Endothelial cell of hepatic sinusoid (primary cell): ENCODE results near the gene STK11.

Source experiments
- in situ Hi-C: cut with HindIII; loops from 2 replicates; pipeline ENCODE4 v1.10.0; 2017; ENCODE audit warnings: low sequenced_read_pairs

The STK11 gene

DNA sequence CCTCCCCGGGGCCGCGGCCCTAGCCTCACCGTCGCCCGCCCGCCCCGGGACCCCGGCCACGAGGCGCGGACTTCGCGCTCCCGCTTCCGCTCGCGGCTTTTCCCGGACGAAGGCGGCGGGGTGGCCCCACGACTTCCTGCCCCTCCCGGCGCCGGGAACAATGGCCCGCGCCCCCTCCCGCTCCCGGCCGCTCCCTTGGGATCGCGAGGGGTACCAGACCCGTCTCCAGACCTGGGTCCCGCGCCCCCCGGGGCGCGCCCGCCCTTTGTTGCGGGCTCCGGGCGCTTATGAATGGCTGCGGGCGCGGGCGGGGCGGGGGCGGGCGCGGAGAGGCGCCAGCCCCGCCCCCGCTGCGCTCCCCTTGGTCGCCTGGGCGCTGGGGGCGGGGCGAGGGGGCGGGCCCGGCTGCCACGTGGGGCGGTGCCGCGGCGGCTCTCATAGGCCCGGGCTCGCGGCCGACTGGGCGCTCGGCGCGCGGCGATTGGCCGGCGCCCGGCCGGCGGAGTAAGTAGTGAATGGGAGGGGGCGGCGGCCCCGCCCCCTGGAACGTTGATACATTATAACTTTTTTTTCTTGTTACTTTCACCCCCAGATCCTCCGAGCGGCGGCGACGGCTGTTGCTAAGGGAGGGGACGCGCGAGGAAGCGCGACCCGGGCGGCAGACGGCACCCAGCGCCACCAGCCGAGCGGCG lies 43.9 kb downstream of the STK11 start:
- in situ Hi-C loops: no loop called here

DNA sequence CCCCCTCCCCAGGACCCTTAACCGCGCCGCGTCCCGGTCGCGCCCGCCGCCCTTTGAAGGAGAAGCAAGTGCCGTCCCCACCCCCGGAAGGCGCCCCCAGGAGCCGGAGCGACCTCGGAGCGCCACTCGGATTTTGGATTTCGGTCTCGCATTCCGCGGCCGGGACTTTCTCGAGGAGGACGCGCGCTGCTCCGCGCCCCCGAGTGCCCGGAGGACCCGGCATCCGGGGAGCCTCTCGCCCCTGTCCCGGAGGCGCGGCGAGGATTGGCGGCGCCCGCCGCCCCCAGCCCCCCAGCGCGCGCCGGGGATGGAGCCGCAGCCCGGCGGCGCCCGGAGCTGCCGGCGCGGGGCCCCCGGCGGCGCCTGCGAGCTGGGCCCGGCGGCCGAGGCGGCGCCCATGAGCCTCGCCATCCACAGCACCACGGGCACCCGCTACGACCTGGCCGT lies 44.4 kb downstream of the STK11 start:
- in situ Hi-C loops: no loop called here

DNA sequence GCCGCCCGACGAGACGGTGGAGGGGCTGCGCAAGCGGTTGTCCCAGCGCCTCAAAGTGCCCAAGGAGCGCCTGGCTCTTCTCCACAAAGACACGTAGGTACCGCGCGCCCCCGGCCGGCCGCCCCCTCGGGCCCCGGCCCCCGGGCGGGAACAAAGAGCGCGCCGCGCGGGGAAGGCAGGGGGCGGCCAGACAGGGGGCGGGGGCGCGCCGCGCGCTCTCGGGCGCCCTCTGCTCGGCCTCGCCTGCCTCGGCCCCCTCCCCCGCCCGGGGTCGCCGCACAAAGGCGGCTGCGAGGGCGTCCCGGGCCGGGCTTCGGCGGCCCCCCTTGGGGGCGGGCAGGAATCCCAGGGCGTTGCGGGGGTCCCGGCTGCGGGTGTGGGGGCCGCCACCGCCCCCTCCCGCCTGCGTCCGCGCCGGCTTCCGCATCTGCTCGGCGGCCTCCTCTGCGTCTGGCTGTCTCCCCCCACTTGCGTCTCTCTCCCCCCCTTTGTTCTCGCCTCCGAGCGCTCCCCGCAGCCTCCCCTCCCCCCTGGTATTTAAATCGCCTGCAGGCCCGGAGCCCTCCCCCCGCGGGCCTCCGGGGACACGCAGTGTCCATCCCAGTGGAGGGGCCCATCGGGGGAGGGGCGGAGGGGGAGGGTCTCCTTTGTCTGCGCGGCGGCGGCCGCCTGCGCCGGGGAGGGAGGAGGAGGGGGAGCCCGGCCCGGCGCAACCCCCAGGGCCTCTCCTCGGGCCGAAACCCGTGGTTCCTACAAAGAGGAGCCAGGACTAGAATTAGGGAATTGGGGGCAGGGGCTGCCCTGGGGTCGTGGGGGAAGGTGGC lies 45.1 kb downstream of the STK11 start:
- in situ Hi-C loops: no loop called here

DNA sequence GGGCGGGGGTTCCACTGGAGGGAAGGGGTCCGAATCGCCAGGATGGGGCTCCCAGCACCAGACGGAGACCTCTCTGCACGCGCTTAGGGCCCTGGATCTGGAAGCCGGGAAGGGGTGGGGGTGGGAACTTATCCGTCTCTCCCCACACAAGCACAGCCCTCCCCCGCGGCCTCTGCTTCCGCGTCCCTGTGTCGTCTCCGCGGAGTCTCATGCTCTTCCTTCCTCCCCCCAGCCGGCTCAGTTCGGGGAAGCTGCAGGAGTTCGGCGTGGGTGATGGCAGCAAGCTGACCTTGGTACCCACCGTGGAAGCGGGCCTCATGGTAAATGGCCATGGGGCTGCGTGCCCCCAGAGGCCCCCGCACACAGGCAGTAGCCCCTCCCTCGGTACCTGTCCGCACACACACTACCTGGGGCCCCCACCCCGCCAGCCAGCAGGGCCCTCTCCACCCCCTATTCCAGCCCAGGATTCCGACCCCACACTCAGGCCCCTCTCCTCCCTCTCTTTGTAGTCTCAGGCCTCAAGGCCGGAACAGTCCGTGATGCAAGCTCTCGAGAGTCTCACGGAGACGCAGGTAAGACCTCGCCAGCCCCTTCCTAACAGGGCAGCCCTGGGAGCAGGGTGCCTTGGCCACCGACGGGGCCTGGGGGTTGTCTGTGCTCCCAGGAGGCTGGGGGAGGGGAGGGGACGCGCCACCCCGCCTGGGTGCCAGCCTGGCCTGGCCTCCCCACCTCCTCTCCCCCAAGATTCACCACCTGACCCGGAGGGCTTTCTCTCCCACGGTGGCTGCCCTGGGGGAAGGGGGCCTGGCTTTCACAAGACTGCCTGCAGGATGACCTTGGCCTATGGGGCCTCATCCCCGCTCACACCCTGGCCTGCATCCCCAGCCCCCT lies 46.0 kb downstream of the STK11 start:
- in situ Hi-C loops: no loop called here

DNA sequence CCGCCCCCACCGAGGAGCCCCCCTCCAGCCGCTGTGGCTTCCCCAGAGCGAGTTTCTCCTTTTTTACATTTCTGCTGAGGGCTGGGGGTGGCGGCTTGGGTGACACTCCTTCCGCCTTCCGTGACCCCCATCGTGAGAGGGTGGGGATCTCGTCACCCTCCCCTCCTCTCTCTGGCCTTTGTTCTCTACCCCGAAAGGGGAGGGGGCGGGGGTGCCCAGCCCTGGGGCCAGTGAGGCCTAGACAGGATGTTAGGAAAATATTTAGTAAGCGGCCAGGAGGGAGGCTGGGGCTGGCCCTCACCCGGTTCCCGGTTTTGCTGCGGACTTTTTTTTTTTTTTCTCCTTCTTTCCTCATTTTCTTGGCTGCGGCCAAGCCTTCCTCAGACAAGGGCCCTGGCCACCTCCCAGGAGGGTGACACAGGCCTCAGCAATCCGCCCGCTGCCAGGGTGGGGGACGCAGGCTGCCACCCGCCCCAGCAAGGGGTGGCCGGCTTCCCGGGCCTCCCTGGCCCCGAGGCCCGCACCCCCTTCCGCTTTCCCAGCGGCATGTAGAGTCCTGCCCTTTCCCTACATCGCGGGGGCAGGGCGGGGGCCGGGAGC lies 46.7 kb downstream of the STK11 start:
- in situ Hi-C loops: no loop called here

DNA sequence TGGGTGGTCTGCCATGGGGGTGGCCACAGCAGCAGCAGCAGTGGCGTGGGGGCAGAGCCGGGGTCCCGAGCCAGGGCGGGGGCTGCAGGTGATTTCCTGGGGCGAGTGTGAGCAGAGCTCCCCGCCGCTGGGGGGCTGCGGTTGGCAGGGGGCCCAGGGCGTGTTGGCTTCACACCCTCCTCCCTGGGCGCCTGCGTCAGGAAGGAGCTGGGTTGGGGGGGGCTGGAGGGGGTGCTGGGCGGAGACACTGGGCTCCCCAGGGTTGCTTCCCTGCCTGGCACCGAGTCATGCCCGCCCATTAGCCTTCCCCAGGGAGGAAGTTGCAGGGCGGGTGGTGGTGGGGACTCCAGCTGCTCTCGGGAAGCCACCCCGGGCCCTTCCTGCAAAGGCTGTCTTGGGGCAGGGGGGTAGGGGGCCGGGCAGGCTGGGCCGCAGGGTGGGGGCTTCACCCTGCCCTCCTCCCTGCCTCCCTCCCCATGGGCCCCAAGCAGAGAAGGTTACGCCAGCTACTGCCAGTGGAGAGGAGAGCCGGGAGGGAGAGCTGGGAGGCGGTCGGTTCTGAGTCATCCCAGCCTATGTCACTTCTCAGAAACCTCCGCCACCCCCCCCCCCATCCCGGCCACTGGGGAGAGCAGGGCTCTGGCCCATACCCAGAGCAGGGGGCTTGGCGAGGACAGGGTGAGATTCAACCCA lies 47.4 kb downstream of the STK11 start:
- in situ Hi-C loops: no loop called here

DNA sequence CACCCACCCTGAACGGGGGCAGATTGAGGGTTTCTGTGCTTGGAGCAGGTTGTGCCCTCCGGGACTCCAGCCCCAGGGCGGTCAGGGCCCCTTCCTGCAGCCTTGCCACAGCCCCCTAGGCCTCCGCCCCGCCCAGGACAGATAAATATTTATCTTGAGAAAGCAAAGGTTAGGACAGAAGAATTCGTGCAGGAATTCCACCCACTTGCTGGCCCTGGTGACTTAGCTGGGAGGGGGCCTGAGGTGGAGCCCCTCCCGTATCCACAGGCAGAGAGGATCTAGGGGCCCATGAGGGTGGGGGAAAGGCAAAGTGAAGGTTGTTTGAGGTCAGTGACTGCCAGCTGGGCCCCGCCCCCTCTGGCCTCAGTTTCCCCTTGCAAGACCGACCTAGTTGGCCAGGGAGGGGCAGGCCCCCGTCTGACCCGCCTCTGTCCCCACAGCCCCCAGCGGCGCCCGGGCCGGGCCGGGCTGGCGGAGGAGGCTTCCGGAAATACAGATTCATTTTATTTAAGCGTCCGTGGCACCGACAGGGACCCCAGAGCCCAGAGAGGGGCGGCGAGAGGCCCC lies 48.0 kb downstream of the STK11 start:
- in situ Hi-C loops: no loop called here

DNA sequence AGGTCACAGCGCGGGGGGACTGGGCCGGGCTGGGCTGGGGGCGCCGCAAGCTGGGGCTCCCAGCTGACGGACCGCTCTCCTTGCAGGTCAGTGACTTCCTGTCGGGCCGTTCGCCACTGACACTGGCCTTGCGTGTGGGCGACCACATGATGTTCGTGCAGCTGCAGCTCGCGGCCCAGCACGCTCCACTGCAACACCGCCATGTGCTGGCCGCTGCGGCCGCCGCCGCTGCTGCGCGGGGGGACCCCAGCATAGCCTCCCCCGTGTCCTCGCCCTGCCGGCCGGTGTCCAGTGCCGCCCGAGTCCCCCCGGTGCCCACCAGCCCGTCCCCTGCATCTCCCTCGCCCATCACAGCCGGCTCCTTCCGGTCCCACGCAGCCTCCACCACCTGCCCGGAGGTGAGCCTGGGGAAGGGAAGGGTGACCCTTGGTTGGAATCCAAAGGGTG lies 48.5 kb downstream of the STK11 start:
- in situ Hi-C loops: no loop called here

DNA sequence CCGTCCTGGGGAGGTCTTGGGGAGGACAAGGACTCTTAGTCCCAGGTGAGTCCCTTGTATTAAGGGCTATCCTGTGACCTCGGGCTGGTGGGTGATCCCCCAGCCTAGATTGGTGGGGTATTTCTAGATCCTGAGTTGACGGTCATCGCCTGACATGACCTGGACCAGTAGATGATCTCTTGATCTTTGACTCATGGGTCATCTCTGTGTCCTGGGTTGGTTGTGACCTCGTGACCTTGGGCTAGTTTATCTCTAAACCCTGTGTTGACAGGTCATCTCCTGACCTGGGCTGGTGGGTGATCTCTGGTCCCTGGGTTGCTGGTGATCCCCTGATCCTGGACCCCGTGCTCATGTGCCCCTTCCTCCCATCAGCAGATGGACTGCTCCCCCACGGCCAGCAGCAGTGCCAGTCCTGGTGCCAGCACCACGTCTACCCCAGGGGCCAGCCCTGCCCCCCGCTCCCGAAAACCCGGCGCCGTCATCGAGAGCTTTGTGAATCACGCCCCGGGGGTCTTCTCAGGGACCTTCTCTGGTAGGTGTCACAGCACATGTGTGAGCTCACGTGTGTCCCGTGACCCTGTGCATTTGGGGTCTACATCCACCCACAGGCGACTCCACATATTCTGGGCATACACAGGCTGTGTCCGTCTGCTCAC lies 49.1 kb downstream of the STK11 start:
- in situ Hi-C loops: no loop called here

DNA sequence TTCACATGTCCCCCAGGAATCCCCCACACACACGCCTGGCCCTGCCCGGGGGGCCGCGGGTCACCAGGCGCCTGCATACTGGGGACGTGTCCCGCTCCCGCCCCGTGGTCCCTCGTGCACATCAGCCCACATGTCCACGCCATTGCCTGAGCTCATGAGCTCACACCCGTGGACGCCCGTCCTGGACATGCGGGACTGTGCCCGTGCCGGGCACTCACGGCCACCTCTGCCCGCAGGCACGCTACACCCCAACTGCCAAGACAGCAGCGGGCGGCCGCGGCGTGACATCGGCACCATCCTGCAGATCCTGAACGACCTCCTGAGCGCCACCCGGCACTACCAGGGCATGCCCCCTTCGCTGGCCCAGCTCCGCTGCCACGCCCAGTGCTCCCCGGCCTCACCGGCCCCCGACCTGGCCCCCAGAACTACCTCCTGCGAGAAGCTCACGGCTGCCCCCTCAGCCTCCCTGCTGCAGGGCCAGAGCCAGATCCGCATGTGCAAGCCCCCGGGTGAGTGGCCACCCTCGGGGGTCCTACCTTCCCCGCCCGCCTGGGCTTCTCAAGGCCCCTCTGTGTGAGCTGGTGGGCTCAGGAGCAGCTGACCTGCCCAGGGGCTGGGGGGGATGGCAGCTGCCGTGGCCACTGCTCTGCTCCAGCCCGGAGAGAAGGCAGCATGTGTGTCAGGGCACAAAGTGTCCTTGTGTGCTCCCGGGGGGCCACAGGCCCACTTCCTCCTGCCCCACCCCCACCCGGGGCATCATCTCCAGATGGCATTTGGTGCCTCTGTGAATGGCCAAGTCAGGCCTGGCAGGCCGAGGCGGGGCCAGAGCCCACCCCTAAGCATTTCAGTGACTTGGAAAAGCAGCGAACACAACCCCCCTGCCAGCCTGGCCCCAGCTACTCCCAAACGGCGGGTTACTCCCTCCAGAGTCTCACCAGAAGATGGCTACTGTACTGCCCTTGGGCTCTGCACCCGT lies 49.9 kb downstream of the STK11 start:
- in situ Hi-C loops: no loop called here

DNA sequence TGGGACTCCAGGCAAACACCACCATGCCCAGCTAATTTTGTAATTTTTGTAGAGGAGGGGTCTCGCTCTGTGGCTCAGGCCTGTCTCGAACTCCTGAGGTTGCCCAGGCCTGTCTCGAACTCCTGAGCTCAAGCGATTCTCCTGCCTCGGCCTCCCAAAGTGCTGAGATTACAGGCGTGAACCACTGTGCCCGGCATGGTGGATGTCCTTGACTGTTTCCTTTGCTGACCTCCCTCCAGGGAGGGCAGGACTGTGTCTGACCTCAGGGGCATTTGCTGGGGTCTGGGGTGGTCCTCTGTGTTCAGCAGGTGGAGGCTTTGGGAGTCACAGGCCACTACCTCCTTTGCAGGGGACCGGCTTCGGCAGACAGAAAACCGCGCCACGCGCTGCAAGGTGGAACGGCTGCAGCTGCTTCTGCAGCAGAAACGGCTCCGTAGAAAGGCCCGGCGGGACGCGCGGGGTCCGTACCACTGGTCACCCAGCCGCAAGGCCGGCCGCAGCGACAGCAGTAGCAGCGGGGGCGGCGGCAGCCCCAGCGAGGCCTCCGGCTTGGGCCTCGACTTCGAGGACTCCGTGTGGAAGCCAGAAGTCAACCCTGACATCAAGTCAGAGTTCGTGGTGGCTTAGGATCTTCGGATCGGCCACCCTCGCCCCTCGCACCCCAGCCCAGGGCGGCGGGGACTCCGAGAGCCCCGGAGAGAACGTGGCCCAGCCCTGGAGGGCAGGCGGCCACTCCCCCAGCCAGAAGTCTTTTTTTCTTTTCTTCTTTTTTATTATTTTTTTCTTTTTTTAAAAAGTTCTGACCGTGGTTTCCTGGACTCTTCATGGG lies 51.3 kb downstream of the STK11 start:
- in situ Hi-C loops: no loop called here

DNA sequence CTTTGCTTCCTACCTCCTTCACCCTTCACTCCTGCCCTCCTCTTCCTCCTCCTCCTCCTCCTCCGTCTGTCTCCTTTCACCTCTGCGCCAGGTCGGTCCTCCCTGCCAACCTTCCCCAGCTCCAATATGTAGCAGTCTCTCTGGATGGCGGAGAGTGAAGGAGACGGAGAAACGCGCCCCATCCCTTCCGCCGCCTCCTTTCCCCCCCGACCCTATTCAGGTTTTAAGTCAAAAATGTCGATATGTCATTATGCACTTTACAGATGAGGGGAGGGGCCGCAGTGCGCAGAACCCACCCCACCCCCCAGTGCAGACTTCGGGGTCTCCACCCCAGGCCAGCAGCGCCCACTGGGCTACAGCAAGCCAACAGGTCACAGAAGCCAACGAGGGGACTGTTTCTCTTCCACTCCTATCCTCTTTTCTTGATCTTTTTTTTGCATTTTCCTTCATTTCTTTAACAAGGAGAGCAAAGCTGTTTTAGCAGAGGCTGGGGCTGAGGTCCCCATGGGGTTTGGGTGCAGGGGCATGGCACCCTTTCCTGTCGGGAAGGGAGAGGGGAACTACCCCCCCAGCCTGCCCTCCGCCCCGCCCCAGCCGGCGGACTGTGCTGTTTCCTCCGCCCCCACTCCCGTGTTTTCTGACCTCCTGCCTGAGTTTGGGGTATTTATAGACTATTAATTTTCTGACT lies 52.0 kb downstream of the STK11 start:
- in situ Hi-C loops: no loop called here

DNA sequence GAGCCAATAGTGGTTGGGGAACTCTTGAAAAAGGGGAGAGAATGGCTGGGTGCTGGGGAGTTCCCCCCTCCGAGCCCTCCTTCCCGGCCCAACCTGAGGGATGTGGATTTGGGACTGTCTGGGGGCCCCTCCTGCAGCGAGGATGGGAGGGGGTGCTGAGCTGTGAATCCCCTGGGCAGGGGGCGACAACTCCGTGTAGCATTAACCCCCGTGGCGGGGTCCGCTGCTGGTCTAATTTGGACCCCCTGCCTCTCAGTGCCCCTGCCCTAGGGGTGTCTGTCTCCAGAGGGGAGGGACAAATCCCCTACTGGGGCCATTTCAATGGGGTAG lies 52.5 kb downstream of the STK11 start:
- in situ Hi-C loops: no loop called here

DNA sequence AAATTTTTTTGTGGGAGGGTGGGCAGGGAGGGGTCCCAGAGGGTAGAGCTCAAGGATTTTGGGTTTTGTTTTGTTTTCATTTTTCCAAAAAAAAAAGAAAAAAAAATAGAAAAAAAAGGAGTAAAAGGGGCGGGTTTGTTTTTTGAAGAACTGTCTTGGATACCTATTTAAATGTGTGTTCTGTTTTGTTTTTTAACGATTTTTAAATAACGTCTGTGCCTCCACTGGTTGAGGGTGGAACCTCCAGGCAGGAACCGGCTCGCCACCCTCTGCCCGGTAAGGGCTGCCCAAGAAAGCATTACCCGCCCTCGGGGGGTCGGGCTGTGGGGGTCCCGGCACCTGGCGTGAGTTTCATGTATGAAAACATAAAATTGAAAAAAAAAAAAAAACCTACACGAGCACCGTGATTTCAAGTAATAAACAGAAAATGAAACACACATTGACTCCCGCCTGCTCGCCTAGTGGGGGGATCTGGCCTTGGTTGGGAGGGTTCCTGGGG lies 53.2 kb downstream of the STK11 start:
- in situ Hi-C loops: no loop called here

DNA sequence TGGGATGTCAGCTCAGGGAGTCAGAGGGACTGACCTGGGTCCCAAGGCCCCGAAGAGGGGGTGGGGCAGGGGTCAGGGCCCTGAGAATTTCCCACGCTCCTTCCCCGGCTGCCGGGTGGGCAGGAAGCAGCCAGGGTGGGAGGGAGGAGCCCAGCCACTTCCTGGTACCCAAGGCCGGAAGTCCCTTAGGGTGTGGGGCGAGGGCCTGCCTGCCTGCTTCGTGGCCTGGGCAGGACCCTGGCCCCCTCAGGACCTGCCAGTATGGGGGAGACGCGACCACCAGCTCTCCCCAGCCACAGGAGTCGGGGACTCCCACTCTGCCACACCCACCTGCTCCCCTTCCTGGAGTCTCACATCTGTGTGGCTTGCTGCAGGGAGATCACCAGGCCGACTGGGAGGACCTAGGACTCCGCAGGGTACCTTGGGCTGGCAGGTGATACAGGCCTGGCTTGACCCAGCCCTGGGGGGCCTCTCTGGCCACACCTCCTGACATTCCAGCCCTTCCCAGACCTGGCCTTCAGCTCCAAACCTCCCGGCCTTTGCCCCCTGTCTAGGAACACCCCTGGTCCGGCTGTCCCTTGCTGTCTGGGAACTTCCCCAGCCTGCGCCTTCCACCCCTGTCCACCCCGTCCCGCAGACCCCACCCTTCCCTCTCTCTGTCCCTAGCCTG lies 53.8 kb downstream of the STK11 start:
- in situ Hi-C loops: no loop called here
